Ishikawa (cell line): Measurements from ENCODE around the gene KNOP1.

Experiments
- CEBPB ChIP-seq: IDR thresholded peaks from 2 replicates; pipeline ENCODE4 v1.6.1; 2012
- CREB1 ChIP-seq: IDR thresholded peaks from 2 replicates; pipeline ENCODE4 v1.6.1; 2012; ENCODE audit warnings: low read depth
- EGR1 ChIP-seq: IDR thresholded peaks from 2 replicates; pipeline ENCODE4 v1.6.1; 2012
- EP300 ChIP-seq: IDR thresholded peaks from 2 replicates; pipeline ENCODE4 v1.6.1; 2012; ENCODE audit warnings: borderline replicate concordance
- FOXM1 ChIP-seq: IDR thresholded peaks from 2 replicates; pipeline ENCODE4 v1.6.1; 2012; ENCODE audit warnings: low read depth, borderline replicate concordance
- MAX ChIP-seq: IDR thresholded peaks from 2 replicates; pipeline ENCODE4 v1.6.1; 2012
- NFIC ChIP-seq: IDR thresholded peaks from 2 replicates; pipeline ENCODE4 v1.6.1; 2012
- RAD21 ChIP-seq: IDR thresholded peaks from 2 replicates; pipeline ENCODE4 v1.6.1; 2012; ENCODE audit warnings: low read depth
- REST ChIP-seq: IDR thresholded peaks from 2 replicates; pipeline ENCODE4 v1.6.1; 2012; ENCODE audit warnings: low read depth, mild to moderate bottlenecking
- TAF1 ChIP-seq: IDR thresholded peaks from 2 replicates; pipeline ENCODE4 v1.6.1; 2012; ENCODE audit warnings: low read depth, mild to moderate bottlenecking
- TCF12 ChIP-seq: IDR thresholded peaks from 2 replicates; pipeline ENCODE4 v1.6.1; 2012; ENCODE audit warnings: low read depth
- TEAD4 ChIP-seq: IDR thresholded peaks from 2 replicates; pipeline ENCODE4 v1.6.1; 2012
- USF1 ChIP-seq: IDR thresholded peaks from 2 replicates; pipeline ENCODE4 v1.6.1; 2012
- YY1 ChIP-seq: IDR thresholded peaks from 2 replicates; pipeline ENCODE4 v1.6.1; 2012; ENCODE audit warnings: low read depth
- ZBTB7A ChIP-seq: IDR thresholded peaks from 2 replicates; pipeline ENCODE4 v1.6.1; 2012; ENCODE audit warnings: low read depth

The KNOP1 gene

GRCh38 chr16:19696961-19697360, 21.1 kb downstream of the KNOP1 start:
- TF ChIP-seq NFIC (no peak), TCF12 (no peak), EP300 (no peak)

- TF ChIP-seq TAF1: no peak
- TF ChIP-seq NFIC: peak; percentile 58; the same call in 1 of the 2 replicates
Observed at GRCh38 chr16:19696328-19696727, 21.7 kb downstream of the KNOP1 start.

GRCh38 chr16:19694989-19695388, 23.0 kb downstream of the KNOP1 start:
- no peak for TF ChIP-seq FOXM1
- no peak for TF ChIP-seq TAF1
- TF ChIP-seq CREB1: no peak
- no peak for TF ChIP-seq EGR1
- no peak for TF ChIP-seq MAX
- no peak for TF ChIP-seq USF1
- TF ChIP-seq CEBPB: no peak
- TF ChIP-seq RAD21: no peak
- no peak for TF ChIP-seq YY1
- no peak for TF ChIP-seq REST
- no peak for TF ChIP-seq TEAD4
- TF ChIP-seq TCF12: no peak
- no peak for TF ChIP-seq ZBTB7A
- TF ChIP-seq EP300: no peak

GRCh38 chr16:19691161-19691711, 26.8 kb downstream of the KNOP1 start:
- TF ChIP-seq RAD21: no peak
- TF ChIP-seq CEBPB: no peak
- no peak for TF ChIP-seq YY1
- no peak for TF ChIP-seq EP300
- no peak for TF ChIP-seq TAF1
- no peak for TF ChIP-seq TCF12
- no peak for TF ChIP-seq TEAD4
- no peak for TF ChIP-seq USF1
- TF ChIP-seq REST: no peak
- no peak for TF ChIP-seq CREB1
- no peak for TF ChIP-seq ZBTB7A
- TF ChIP-seq EGR1: no peak
- TF ChIP-seq NFIC: no peak
- TF ChIP-seq MAX: no peak
- no peak for TF ChIP-seq FOXM1

DNA sequence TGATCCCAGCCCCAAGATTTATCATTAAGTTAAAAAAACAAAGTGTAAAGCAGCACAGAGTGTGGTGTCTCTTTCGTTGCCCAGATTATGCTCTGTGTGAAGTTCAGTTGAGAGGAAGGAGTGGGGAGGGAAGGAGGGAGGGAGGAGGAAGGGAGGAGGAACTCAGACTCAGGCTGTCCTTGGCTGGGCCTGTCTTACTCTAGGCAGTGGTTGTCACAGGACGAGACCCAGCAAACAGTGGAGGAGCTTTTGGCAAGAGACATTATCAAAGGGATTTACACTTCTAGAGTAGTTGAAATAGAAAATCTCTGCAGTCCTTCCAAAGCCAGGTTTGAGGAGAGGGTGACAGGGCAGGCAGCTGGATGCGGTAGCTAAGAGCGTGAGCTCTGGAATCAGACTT, 27.8 kb downstream of the KNOP1 start:
- no peak for TF ChIP-seq CEBPB
- no peak for TF ChIP-seq EP300
- no peak for TF ChIP-seq REST
- no peak for TF ChIP-seq EGR1
- no peak for TF ChIP-seq TCF12
- no peak for TF ChIP-seq TEAD4
- no peak for TF ChIP-seq FOXM1
- TF ChIP-seq NFIC: no peak
- TF ChIP-seq ZBTB7A: no peak
- TF ChIP-seq YY1: no peak
- TF ChIP-seq CREB1: no peak
- TF ChIP-seq RAD21: no peak
- no peak for TF ChIP-seq USF1
- no peak for TF ChIP-seq TAF1
- TF ChIP-seq MAX: no peak
